GM18873 (cell line): ENCODE data around the gene KCTD18.
A peak's percentile ranks its signal among the peaks of the same experiment; 100 is the strongest.

Experiments used
- ATAC-seq: cut with Tn5 transposase; IDR thresholded peaks from one replicate; pipeline ENCODE4 v1.9.1; 2021; ENCODE audit warnings: mild to moderate bottlenecking, moderate library complexity, moderate number of reproducible peaks; ENCODE audit not compliant: unreplicated experiment, low FRiP score

The KCTD18 gene

DNA sequence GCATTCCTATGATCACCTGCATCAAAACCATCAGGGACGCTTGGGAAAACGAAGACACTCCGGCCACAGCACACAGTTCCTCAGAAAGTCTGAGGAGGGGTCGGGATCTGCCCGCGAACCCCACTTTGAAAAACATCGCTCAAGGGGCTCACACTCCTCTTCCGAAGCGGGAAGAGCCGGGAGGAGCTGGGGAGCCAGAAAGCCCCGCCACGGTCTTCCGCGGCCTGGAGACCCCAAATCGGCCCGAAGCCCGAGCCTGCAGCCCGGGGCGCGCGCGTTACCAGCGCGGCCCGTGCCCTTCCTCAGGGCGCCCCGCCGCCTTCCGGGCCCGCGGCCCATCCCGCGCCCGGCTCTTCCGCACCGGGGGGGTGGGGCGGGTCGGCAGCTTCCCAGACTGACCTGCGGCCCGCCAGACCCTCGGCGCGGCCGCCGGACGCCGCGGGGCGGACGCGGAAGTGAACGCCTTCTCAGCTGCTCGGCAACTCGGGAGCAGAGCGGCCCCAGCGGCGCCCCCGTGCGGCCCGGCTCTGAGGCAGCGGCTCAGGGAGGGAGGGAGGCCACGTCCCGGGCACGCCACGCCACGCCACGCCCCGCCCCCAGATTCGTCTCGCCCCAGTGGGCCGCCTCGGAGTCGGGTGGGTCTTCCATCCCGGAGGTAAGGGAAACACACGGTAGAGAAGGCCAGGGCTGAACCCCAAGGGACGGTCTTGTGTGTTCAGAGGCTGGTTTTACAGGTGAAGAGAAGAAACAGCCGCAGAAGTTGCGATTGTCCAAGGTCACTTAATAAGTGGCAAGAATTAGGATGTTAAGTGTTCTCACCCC, at the start of gene KCTD18:
Gene KCTD18, minus strand, starts transcription at position 457 of the 822 bp plus-strand sequence. CDS start 3,052 bp downstream, outside the sequence.
- peak; percentile 84 for ATAC-seq

DNA sequence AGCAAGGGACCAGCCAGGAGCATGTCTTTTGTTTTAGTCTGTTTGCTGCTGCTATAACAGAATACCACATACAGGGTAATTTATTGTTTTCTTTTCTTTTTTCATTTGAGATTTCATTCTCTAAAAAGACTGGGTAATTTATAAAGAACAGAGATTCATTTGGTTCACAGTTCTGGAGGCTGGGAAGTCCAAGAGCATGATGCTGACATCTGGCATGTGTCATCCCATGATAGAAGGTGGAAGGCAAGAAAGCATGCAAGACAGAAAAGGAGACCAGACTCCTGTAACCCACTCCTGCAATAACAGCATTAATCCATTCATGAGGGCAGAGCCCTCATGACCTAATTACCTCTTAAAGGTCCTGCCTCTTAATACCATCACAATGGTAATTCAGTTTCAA, 30.9 kb upstream of the KCTD18 start:
- no peak for ATAC-seq

DNA sequence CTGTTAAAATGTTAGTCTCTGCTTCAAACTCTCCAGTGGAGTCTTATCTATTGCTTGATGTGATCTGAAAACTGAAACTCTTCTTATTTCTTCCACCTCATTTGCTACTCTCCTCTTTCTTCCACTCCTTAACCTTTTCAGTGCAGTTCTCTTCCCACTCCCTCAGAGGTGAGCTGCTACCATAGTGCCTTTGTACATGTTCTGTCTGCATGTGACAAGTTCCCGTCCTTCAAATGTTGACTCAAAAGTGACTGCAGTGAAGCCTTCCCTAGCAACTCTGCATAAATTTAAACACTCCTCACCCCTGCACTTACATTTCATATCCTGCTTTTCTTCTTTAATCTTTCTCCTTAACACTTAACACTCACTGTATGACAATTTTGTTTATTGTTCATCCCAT, 28.3 kb upstream of the KCTD18 start:
- no peak for ATAC-seq

DNA sequence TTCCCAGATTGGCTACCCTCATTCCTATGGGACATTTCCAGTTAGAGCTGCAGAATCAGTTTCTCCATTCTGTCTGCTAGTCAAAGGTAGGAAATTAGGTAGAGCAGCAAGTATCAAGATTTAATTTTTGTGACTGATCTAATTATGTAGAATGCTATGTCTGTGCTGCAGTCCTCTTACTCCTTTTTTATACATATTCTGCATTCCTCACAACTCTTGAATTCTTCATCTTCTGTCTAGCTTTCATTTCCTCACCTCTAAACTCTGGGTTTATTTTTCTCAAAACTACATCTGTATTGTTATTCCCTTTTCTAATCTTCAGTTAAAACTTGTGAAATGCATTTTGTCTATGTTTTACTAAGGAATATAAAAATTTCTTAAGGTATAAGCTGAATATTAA, 24.7 kb upstream of the KCTD18 start:
- no peak for ATAC-seq

DNA sequence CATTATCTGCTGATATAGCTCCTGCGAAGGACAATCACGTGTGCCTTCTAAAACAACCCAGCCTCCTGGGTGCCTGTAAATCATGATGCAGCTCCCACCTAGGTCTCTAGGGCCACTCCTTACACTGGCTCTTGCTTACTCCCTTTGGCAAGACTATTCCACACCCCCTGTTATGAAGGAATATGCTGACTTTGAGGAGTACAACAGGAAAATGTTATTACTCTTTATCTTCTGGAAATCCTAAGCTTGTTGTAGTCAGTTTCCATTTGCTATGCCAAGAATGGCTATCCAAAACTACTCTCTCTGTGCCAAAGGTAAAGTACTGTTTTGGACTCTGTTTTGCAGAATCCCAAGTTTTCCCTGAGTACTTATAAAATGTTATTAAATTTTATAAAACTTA, 23.9 kb upstream of the KCTD18 start:
- no peak for ATAC-seq

DNA sequence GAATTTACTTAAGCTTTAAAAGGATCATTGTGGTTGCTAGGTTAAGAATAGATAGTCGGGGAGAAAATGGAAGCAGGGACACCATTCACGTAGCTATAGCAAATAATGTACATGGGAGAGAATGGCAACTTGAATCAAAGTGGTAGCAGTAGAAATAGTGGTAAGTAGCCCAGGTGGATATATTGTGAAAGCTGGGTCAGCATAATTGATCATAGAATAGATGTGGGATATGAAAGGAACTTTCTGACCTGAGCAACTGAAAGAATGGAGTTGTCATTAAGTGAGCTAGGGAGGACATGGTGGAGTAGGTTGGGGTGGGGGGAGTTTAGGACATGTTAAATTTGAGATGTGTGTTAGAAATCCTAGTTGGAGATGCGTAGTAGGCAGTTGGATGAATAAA, 18.4 kb upstream of the KCTD18 start:
- no peak for ATAC-seq

DNA sequence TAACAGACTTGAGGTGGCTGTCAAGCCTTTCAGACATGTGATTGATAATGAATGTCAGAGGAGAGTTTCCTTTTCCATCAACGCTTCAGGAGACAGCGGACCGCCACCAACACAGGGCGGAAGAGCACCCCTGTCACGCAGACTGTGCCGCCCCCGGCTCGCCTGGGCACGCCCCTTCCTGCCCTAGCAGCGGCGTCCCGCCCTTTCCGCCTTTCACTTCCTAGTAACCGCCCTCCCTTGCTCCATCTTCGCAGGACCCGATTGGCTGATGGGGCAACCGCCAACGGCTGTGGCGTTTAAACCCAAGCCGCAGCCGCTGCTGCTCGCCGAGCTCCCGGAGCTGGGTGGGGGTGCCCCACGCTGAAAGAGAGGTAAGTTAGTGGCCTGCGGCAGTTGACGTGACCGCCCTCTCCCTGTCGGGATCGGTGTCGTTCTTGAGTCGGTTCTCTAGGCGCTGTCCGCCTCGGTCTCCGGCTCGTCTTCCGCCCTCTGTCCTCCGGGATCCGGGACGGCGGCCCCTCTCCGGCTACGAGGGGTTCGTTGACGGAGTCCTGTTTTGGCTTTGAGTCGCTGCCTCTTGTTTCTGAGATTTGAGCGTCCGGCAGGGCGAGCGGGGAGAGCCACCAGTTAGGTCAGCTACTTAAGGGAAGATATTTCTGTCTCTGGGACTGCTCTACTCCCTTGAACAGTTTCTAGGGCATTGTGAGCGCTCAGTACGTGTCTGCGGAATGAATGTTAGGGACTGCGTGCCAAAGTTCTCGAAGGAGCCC, 16.2 kb upstream of the KCTD18 start, which contains the start of gene SGO2:
Gene SGO2, plus strand, starts transcription at position 326 of the 770 bp plus-strand sequence. CDS start 6,769 bp downstream, outside the sequence.
- ATAC-seq, result peak; percentile 99

DNA sequence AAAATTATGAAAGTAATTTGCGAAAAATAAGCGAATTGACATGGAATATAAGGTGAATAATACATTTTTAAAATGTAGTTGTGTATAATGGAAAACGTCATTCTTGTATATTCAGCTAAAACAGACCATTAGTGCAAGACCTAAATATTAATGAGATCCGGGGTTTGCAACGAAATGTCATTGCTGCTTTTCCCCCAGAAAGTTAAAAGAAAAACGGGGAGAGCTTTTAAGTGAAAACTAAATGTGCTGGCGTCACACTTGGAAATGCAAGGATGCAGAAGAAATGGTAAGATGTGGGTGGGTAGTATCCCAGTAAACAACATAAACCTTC, 15.6 kb upstream of the KCTD18 start:
- ATAC-seq, result no peak

DNA sequence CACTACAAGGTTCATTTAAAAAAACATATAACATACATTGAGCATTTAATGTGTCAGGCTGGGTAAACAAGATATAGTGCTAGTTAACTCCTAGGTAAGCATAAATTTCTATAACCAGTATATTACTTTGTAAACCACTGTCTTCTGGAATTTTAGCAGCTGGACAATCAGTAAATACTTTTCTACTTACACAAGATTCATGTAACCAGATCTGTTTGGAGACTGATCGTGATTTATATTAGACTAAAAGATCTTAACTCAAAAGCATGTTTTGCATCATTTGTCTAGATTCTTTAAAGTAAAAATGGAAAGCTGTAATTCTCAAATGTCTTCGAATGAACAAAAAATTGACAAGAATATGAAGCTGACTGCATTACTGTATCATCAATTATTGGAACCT, 15.2 kb upstream of the KCTD18 start:
- ATAC-seq, result no peak

DNA sequence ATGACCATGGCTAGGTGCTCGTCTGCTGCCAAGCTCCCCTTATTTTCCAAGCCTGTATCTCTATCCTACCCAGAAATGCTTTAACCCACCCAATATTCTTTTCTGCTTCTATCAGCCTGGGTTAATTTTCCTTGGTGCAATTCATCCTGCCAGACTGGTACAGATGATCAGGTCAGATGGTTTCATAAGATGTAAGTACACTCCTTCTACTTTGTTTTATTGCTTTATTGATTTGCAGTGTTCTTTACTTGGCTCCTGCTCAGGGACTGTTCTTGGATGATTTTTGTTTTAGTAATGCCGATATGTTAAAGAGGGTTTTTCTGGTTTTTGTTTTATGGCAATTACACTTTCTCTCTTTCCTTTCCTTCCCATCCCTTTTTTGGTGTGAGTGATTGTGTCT, 13.7 kb upstream of the KCTD18 start:
- ATAC-seq, result no peak

DNA sequence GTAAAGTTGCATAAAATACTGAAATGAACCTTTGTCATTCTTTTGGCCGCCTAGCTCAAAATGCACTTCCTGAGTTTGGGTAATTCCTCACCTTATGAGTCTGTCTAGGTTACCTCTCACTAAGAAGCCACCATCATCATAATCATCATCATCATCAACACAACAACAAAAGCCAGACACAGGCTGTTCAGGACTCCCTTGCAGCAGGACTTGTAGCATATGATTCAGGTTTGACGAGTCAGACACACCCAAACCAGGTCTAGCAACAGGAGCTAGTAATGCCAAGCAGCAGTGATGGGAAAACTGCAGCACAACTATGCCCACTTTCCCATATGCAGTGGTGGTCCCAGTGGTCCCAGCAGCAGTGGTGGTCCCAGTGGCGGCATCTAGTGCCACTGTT, 13.3 kb upstream of the KCTD18 start:
- ATAC-seq, result no peak

DNA sequence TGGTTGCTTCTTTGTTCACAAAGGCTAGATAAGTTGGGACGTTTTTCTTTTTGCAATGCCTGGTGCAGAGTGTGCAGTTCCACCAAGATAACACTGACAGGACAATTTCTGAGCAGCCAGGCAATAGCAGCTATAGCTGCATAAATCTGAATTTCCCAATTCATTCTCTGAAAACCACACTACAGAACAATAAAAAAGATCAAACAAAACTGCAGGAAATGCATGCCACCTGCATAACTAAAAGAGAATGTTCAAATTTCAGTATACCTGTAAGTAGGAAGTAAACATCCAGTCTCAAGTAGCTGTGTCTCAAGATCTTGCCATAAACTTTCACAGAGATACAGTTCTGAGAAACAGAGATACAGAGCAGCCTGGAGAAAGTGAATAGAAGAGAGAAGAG, 5.3 kb upstream of the KCTD18 start:
- no peak for ATAC-seq

DNA sequence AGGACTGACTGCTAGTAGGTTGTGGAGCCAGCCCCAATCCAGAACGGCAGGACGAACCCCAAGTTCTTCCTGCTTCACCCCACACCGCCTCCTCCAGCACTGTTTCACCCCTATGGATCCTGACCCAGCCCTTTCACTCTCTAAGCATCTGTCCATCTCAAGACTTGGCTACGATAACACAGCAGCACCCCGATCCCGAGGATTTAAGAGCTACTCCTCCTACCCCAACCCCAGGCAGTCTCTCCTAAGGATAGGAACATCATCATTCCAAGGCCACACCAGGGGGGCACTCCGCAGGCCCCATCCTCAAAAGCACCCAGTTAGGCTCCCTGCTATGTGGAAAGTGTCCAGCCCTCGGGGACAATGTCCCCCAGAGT, 645 bp downstream of the KCTD18 start:
- no peak for ATAC-seq

DNA sequence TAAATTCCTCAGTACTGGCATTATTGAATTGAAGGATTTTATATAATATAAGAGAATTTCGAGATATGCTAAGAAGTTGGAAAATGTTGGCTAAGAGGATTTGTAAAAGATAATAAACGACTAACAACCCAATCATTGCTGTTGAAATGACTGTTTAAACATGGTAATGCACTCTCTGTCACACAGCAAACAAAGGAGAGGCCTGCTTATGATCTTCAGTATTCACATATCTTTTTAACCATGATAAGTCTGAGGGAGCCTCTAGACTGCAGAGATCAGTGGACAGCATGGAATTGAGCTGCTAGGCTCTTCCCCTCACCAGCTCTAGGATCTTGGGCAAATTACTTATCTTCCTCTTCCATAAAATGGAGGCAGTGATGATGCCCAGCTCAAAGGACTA, 2.7 kb downstream of the KCTD18 start:
- no peak for ATAC-seq

DNA sequence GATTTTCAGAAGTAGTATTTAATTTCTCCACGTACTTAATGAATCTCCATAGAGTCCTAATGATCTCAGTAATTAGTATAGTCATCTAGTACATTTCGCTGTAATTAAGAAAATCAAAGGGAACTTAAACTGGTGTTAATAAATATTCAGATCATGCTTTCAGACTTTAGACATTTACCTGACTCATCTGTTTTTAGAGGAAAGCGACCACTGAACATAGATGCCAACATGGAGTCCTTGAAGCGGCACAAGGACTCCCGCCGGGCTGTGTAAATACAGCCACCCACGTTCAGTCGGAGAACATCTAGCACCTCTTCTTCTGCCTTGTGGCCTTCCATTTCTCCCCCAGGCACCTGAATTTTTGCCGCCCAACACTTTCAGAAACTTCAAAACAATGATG, 3.2 kb downstream of the KCTD18 start:
- no peak for ATAC-seq

DNA sequence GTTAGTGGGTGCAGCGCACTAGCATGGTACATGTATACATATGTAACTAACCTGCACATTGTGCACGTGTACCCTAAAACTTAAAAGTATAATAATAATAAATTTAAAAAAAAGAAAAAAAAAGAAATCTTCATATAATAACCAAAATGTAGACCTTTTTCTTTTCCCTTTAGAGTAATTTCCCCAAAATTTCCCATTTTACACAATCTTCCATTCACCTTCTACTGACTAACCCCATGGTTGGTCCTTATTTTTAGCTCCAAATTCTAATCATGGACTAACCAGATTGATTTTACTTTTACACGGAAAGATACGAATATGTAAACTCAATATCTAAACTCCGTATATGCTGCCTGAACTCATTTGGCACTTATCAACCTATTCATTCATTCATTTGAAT, 7.7 kb downstream of the KCTD18 start:
- no peak for ATAC-seq

DNA sequence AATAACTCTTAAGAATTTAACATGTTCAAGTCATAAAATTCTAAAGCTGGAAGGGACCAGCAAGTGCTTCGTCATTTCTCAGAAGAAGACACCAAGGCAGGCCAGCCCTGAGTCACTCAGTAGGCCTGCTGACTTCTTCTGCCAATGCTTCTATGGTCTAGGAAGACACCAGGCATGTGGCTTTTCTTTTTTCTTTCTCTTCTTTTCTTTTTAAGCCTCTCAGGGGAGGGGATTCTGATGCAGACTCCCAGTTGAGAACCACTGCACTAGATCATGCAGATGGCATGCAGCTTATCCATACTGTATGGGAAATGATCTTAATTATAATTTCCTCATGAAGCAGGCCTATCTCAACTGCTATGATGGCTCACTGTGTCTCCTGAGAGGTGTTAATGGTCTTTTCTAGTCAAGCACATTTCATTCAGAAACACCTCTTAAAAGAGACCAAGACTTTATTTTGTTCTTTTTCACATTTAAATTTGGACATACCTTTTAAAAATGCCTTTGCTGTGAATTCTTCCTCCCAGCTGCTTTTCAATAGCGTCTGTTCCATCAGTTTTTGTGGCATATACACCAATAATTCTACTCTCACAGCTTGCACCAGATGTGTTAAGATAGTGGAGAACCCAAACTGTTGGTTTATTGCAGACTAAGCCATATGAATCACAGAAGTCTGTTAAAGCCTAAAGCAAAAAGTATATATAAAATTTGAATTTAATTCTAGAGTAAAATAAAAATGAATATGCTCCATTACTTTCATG, 11.3 kb downstream of the KCTD18 start:
- no peak for ATAC-seq

DNA sequence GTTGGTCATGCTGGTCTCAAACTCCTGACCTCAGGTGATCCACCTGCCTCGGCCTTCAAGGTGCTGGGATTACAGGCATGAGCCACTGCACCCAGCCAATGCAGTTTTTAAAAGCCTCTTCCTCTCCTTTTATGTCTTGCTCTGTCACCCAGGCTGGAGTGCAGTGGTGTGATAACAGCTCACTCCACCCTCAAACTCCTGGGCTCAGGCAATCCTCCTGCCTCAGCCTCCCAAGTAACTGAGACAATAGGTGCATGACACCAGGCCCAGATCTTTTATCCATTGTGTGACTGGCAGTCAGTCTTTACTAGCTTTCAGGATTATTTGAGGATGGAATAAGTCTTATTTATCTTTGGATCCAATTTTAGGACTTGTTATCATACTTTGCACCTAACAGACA, 13.2 kb downstream of the KCTD18 start:
- no peak for ATAC-seq

DNA sequence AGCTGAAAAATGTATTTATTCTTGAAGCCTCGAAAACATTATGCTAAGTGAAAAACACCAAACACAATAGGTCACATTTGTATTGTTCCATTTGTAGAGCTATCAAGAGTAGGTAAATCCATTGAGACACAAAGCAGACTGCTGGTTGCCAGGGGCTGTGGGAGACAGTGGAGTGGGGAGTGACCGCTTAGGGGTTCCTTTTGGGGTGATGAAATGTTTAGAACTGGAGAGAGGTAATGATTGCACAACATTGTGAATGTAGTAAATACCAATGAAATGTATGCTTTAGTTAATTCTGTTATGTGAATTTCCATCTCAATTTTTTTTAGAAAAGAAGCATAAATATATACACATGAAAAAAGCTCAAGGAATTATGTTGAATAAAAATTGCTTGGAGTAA, 15.8 kb downstream of the KCTD18 start:
- ATAC-seq, result no peak

DNA sequence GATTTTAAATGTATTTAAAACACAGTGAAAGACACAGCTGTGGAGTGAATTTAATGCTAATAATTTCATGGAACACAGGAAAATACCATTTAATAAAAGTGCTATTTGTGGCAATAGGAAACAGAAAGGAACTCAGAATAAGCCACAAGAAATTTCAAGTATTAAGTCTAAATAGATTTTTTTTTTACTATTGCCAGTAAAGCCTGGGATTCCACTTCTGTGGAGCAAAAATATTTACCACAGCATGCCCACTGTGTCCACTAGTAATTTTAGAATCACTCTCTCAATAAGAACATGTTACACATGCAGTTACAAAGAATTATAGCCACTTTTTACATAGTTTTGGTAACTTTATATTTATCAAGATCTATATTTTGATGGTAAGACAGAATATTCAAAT, 17.2 kb downstream of the KCTD18 start:
- no peak for ATAC-seq

DNA sequence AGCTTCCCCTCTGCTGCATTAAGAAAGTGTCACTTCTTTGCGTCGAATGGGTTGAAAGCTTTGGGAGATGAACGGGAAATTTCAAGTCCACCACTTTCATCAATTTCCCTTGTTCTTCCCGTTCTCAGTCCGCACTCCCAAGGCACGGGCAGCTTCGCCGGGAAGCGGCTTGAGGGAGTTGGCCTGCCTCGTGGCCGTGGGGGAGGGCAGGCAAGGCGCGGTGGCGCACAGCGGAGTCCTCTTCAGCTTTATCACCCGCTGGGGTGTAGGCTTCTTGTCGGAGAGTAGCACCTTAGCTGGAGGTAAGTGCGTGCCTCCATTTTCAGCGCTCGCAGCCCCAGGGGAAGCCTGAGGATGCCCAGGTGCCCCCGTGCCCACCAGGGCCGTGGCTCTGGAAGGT, 19.9 kb downstream of the KCTD18 start:
- no peak for ATAC-seq
